HL-60 (cell line): Measurements from ENCODE around the gene KSR2.

Experiments used
- DNase-seq, 2 experiments: peaks; one replicate each; pipeline ENCODE4 v3.0.0-alpha.2; 2010 to 2020; ENCODE audit warnings: low read depth in 1 of 2, low spot score in 1 of 2
- H3K27ac ChIP-seq: fragments of 250-450 bp; sonication (Bioruptor Pico); replicated peaks from 2 replicates; pipeline ENCODE4 v1.5.1; 2020; ENCODE audit warnings: mild to moderate bottlenecking, moderate library complexity
- H3K27me3 ChIP-seq: fragments of 250-450 bp; sonication (Bioruptor Pico); 2 replicates; pipeline ENCODE4 v1.5.1; 2021; ENCODE audit warnings: mild to moderate bottlenecking, moderate library complexity; ENCODE audit not compliant: insufficient read depth, poor library complexity, severe bottlenecking
- H3K4me3 ChIP-seq: replicated peaks from 2 replicates; pipeline ENCODE4 v1.5.1; 2011; ENCODE audit warnings: mild to moderate bottlenecking, control low read depth, low read length; ENCODE audit not compliant: insufficient read depth
- GABPA ChIP-seq: IDR thresholded peaks from 2 replicates; pipeline ENCODE4 v1.6.1; 2012; ENCODE audit warnings: low read depth
- POLR2AphosphoS5 ChIP-seq: IDR thresholded peaks from 2 replicates; pipeline ENCODE4 v1.6.1; 2012; ENCODE audit warnings: low read depth
- SPI1 ChIP-seq: IDR thresholded peaks from 2 replicates; pipeline ENCODE4 v1.6.1; 2012; ENCODE audit warnings: low read depth, mild to moderate bottlenecking, borderline replicate concordance
- TF ChIP-seq, protein P1 (sequence below): IDR thresholded peaks from one replicate; pipeline ENCODE4 v1.5.1; 2011; ENCODE audit warnings: low read length, control low read depth, inconsistent platforms; ENCODE audit not compliant: insufficient read depth
- TF ChIP-seq, protein P2 (sequence below): IDR thresholded peaks from 2 replicates; pipeline ENCODE4 v1.6.1; 2012; ENCODE audit warnings: low read depth; ENCODE audit not compliant: insufficient replicate concordance

The KSR2 gene

DNA sequence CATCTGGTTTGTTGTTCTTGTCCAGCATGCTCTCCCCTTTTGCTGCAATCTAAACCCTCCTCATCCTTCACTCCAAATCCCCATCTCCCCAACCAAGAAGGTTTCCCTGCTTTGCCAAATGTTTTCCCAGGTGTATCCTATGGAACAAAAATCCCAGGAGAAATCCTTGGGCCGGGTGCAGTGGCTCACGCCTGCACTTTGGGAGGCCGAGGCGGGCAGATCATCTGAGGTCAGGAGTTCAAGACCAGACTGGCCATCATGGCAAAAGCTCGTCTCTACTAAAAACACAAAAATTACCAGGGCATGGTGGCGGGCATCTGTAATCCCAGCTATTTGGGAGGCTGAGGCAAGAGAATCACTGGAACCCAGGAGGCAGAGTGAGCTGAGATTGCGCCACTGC is 5.0 kb downstream of the KSR2 start:
- no peak overlapping the region for H3K4me3 ChIP-seq
- DNase-seq: no peak
- no peak for TF ChIP-seq GABPA
- no peak for TF ChIP-seq POLR2AphosphoS5
- no peak for TF ChIP-seq SPI1
- TF ChIP-seq, protein P1, sequence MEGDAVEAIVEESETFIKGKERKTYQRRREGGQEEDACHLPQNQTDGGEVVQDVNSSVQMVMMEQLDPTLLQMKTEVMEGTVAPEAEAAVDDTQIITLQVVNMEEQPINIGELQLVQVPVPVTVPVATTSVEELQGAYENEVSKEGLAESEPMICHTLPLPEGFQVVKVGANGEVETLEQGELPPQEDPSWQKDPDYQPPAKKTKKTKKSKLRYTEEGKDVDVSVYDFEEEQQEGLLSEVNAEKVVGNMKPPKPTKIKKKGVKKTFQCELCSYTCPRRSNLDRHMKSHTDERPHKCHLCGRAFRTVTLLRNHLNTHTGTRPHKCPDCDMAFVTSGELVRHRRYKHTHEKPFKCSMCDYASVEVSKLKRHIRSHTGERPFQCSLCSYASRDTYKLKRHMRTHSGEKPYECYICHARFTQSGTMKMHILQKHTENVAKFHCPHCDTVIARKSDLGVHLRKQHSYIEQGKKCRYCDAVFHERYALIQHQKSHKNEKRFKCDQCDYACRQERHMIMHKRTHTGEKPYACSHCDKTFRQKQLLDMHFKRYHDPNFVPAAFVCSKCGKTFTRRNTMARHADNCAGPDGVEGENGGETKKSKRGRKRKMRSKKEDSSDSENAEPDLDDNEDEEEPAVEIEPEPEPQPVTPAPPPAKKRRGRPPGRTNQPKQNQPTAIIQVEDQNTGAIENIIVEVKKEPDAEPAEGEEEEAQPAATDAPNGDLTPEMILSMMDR: no peak
- TF ChIP-seq, protein P2, sequence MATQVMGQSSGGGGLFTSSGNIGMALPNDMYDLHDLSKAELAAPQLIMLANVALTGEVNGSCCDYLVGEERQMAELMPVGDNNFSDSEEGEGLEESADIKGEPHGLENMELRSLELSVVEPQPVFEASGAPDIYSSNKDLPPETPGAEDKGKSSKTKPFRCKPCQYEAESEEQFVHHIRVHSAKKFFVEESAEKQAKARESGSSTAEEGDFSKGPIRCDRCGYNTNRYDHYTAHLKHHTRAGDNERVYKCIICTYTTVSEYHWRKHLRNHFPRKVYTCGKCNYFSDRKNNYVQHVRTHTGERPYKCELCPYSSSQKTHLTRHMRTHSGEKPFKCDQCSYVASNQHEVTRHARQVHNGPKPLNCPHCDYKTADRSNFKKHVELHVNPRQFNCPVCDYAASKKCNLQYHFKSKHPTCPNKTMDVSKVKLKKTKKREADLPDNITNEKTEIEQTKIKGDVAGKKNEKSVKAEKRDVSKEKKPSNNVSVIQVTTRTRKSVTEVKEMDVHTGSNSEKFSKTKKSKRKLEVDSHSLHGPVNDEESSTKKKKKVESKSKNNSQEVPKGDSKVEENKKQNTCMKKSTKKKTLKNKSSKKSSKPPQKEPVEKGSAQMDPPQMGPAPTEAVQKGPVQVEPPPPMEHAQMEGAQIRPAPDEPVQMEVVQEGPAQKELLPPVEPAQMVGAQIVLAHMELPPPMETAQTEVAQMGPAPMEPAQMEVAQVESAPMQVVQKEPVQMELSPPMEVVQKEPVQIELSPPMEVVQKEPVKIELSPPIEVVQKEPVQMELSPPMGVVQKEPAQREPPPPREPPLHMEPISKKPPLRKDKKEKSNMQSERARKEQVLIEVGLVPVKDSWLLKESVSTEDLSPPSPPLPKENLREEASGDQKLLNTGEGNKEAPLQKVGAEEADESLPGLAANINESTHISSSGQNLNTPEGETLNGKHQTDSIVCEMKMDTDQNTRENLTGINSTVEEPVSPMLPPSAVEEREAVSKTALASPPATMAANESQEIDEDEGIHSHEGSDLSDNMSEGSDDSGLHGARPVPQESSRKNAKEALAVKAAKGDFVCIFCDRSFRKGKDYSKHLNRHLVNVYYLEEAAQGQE: no peak
- peaks cover 22% of the 10 kb centered on the region for H3K27me3 ChIP-seq
- no peak overlapping the region for H3K27ac ChIP-seq

DNA sequence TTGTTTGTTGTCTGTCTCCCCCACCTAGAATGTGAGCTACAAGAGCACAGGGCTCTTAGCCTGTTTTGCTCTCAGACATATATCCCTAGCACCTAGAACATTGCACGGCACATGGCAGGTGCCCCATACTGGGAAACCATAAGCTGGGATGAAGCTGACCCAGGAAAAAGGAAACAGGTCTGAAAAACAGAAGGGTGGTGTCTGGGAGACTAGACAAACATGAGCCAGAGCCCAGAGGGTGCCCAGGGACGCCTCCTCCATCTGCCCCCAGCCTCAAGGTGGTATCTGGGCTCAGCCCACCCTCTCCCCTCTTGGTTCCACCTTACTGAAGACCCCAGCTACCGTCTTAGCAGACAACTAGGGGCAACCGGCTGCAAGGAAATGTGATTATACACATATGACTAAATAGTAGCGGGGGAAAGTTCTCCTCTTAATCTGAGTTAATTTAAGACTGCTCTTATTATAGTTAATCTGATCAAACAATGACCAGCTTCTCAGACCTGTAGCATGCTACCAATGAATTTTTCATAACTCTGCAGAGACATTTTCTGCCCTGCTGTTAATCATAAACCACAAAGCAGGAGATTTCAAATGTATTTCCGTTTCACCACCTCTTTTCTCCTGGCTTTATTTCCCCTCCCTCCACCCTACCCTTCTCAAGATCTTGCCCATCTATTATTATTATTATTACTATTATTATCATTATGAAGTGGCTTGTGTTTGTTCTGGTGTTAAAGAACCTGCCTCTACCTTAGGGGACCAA is 31.9 kb downstream of the KSR2 start:
- H3K27me3 ChIP-seq: no peaks in the 10 kb centered on the region
- H3K27ac ChIP-seq: no peak overlapping the region
- no peak overlapping the region for H3K4me3 ChIP-seq
- no peak for DNase-seq
- no peak for TF ChIP-seq POLR2AphosphoS5
- no peak for TF ChIP-seq SPI1
- TF ChIP-seq GABPA: no peak
- TF ChIP-seq, protein P1: no peak
- TF ChIP-seq, protein P2: no peak

DNA sequence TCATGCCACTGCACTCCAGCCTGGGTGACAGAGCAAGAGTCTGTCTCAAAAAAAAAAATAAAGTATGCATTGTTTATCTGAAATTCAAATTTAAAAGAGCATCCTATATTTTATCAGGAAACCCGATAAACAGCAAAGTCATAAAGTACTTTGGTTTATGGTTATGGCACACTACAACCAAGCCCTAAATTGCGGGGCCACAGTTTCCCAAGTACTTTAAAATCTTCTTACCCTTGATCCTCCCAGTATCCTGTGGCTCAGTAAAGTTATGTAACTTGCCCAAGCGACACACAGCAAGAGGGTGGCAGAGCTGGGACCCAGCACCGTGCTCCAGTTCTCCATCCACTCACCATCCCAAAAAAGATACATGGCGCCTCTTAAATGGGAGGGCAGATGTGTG is 35.2 kb downstream of the KSR2 start:
- H3K4me3 ChIP-seq: no peak overlapping the region
- no peaks in the 10 kb centered on the region for H3K27me3 ChIP-seq
- TF ChIP-seq, protein P1: no peak
- TF ChIP-seq SPI1: no peak
- TF ChIP-seq, protein P2: no peak
- TF ChIP-seq GABPA: no peak
- DNase-seq: no peak
- H3K27ac ChIP-seq: no peak overlapping the region
